ENCODE results near the gene SLC5A7.

GRCh38 chr2:108026092-108026794 is 39.9 kb downstream of the SLC5A7 start:
- TF ChIP-seq CTCF (conservative IDR thresholded peaks at IDR 0.05 in 1 of 2, IDR thresholded peaks at IDR 0.05 in 1 of 2; ENCODE audit: extremely low read depth in 1 of 2, insufficient read depth in 1 of 2, low read depth in 1 of 2, low read length in 2 of 2) (no peak), EZH2 (IDR thresholded peaks at IDR 0.05; ENCODE audit: borderline replicate concordance, low read length) (no peak)
